G401.6 (cell line): ENCODE measurements around the gene BLOC1S3.

ENCODE experiments used
- FAIRE-seq: peaks from 2 replicates; lab custom pipeline; 2012; peaks lifted over from hg19 to GRCh38; lab: Jason Lieb, UNC

The BLOC1S3 gene

GRCh38 chr19:45182758-45183157 lies 4.2 kb downstream of the BLOC1S3 start:
- no peak for FAIRE-seq

- no peak for FAIRE-seq
Observed at GRCh38 chr19:45184115-45184514, 5.5 kb downstream of the BLOC1S3 start.

GRCh38 chr19:45186509-45187334 lies 8.1 kb downstream of the BLOC1S3 start:
- FAIRE-seq, result no peak

- no peak for FAIRE-seq
Observed at GRCh38 chr19:45187421-45188100, 9.0 kb downstream of the BLOC1S3 start.

GRCh38 chr19:45189971-45190370 lies 11.4 kb downstream of the BLOC1S3 start:
- no peak for FAIRE-seq

GRCh38 chr19:45191375-45191774 lies 12.8 kb downstream of the BLOC1S3 start:
- FAIRE-seq, result no peak

- no peak for FAIRE-seq
Observed at GRCh38 chr19:45195764-45196163, 17.2 kb downstream of the BLOC1S3 start.

GRCh38 chr19:45200568-45200967 lies 22.0 kb downstream of the BLOC1S3 start:
- FAIRE-seq, result peak; percentile 64

- no peak for FAIRE-seq
Observed at GRCh38 chr19:45202637-45203036, 24.1 kb downstream of the BLOC1S3 start.

GRCh38 chr19:45205810-45206209 lies 27.2 kb downstream of the BLOC1S3 start:
- FAIRE-seq, result no peak

GRCh38 chr19:45206328-45206727 lies 27.7 kb downstream of the BLOC1S3 start:
- FAIRE-seq, result no peak

- FAIRE-seq, result no peak
Observed at GRCh38 chr19:45211751-45212381, 33.3 kb downstream of the BLOC1S3 start.

GRCh38 chr19:45213031-45213430 lies 34.4 kb downstream of the BLOC1S3 start:
- no peak for FAIRE-seq

GRCh38 chr19:45215391-45216191 lies 37.0 kb downstream of the BLOC1S3 start:
- FAIRE-seq, result no peak

- FAIRE-seq, result no peak
Observed at GRCh38 chr19:45216667-45217066, 38.1 kb downstream of the BLOC1S3 start.

- FAIRE-seq, result no peak
Observed at GRCh38 chr19:45217193-45217956, 38.8 kb downstream of the BLOC1S3 start.

GRCh38 chr19:45217957-45218334 lies 39.4 kb downstream of the BLOC1S3 start:
- FAIRE-seq, result no peak

GRCh38 chr19:45218426-45218825 lies 39.8 kb downstream of the BLOC1S3 start:
- FAIRE-seq, result no peak

GRCh38 chr19:45218911-45219743 lies 40.5 kb downstream of the BLOC1S3 start:
- no peak for FAIRE-seq

- no peak for FAIRE-seq
Observed at GRCh38 chr19:45222724-45223123, 44.1 kb downstream of the BLOC1S3 start.

- no peak for FAIRE-seq
Observed at GRCh38 chr19:45223879-45224278, 45.3 kb downstream of the BLOC1S3 start.
